IPS DF 4.7 (cell line): ENCODE results near the gene KCNN1.
"Not testable (repeated sequence)": the region's sequence is repeated elsewhere in the genome, so short reads cannot be mapped to it uniquely, and the experiment has no call there.

Experiments used
- DNase-seq: peaks from one replicate; pipeline ENCODE4 v3.0.0-alpha.2; 2013; ENCODE audit warnings: low spot score; ENCODE audit errors: extremely low read depth

KCNN1 gene

DNA sequence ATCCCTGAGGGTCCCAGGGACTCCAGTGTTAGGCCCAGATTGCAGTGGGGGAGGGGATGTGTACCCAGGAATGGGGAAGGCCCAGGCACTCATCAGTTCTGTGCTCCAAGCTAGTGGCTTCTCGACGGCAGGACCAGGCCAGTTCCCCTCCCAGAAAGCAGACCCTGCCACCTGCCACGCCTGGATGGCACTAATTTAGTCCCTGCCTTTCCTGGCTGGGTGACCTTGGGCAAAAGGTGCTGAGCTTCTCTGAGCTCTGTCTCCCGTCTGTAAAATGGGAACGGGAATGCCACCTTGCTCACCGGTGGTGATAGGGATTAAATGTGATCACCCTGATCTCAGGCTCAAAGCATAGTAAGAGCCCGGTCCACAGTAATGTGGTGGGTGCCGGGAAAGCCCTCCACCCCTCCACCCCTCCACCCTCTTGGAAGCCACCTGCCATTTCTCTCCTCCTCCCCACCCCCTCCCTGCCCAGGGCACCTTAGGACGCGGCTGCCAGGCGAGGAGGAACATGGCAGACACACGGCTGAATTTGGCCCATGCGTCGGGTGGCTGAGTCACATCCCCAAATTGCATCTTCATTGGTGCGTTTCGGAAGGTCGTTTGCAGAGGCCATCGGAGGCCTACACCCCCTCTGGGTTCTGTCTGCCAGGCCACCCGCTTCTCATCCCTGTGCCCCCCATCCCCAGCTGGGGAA lies 2.3 kb downstream of the KCNN1 start:
- DNase-seq: no peak

DNA sequence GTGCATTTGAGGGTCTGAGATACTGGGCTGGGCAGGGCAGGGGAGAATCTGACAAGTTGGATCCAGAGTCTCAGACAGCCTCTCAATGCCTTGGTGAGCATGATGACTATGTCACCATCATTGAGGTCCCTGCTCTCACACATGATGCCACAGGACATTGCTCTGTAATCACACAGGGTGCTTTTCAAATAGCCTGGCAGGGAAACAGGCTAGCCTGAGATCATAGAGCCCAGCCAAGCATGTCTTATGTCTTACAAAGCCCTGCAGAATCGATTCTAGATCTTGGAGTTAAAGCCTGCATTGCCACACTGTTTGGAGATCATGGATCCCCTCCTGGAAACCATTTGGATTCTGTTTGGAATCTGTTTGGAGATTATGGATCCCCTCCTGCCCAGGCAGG lies 5.3 kb downstream of the KCNN1 start:
- DNase-seq: no peak

GRCh38 chr19:17973759-17974158 lies 6.9 kb downstream of the KCNN1 start:
- DNase-seq: no peak

DNA sequence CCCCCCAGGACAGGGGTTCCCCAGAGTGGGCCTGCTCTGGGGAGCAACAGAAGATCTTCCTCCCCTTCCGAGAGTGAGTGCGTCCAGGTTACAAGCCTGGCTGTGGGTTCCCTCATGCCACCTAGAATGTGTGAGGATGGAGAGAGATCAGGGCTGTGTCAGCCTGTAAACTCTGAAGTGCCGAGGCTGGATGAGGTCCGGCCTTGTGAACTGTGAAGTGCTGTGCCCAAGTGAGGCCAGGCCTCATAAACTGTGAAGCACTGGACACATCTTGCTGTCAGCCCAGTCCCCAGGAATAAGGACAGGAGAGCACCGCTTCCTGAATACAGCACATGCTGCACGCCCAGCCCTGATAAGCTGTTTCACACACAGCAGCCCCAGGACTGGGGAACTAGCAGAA lies 7.6 kb downstream of the KCNN1 start:
- DNase-seq: no peak

DNA sequence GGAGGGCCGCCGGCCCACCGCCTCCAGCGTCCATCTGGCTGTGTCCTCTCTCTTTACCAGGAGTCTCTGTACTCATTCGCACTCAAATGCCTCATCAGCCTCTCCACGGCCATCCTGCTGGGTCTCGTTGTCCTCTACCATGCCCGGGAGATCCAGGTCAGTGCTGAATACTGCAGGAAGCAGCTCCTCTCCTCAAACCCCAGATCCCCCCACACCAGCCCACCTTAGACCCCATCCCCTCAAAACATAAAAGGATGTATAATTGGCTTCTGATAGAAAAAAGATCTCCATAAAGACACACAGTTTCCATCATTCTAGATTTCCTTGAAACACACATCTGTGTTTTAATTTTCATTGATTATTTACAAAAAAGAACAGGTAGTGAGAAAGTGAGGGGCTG lies 8.1 kb downstream of the KCNN1 start:
- no peak for DNase-seq

GRCh38 chr19:17977021-17977420 lies 10.1 kb downstream of the KCNN1 start:
- no peak for DNase-seq

DNA sequence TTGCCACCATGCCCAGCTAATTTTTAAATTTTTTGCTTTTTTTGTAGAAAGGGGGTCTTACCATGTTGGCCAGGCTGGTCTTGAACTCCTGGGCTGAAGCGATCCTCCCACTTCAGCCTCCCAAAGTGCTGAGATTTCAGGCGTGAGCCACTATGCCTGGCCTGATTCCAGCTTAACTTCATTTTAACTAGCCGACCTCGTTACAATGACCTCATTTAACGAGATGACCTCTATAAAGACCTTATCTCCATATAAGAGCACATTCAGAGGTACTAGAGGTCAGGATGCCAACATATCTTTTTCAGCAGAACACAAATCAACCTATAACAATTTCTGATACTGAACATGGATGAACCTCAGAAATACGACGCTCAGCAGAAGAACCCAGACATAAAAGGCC lies 10.6 kb downstream of the KCNN1 start:
- no peak for DNase-seq

- DNase-seq: no peak
These were observed 14.7 kb downstream of the KCNN1 start for GRCh38 chr19:17981611-17982010.

DNA sequence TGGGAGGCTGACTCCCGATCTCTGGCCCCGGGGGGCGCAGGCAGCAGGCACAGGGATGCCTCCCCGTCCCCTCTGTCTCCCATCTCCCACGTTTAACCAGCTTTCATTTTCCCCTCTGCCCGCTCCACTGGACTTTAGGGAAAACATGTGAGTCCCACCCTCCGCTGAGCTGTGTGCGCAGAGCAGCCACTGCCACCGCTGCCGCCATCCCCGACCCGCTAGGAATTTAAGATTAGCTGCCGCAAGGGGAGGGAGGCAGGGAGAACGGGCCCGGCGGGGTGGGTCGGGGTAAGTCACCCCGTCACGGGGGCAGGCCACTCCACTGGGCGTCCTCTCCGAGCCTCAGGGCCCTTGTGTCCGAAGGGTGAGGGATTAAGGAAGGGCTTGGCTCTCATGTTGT lies 15.5 kb downstream of the KCNN1 start:
- DNase-seq: no peak

DNA sequence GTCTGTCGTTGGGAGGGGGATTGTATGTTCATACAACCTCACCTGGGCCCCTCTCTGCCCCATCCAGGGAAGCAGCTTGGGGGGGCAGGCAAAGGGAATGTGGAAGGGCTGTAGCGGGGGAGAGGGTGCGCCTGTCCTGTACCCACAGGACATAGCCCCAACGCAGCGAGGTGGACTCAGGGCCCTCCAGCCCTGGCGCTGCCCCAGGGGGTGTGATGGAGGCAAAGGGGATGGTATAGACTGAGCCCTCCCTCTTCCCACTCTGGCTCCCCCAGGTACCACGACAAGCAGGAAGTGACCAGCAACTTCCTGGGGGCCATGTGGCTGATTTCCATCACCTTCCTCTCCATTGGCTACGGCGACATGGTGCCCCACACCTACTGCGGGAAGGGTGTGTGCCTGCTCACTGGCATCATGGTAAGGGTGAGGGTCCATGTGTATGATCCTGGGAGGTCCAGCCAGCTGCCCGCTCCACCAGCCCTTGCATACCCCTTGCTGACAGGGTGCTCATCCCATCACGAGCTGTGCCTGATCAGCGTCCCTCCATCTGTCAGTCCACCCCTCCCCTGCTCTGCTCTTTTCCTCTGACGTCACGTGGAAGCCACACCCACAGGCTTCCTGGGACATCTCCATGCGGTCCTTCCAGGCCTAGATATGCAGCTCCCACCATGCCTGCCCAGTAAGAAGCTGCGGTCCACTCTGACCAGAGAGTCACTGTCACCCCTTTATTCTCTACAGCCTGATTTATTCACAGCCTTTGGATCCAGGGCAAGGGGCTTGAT lies 18.3 kb downstream of the KCNN1 start:
- DNase-seq: no peak

DNA sequence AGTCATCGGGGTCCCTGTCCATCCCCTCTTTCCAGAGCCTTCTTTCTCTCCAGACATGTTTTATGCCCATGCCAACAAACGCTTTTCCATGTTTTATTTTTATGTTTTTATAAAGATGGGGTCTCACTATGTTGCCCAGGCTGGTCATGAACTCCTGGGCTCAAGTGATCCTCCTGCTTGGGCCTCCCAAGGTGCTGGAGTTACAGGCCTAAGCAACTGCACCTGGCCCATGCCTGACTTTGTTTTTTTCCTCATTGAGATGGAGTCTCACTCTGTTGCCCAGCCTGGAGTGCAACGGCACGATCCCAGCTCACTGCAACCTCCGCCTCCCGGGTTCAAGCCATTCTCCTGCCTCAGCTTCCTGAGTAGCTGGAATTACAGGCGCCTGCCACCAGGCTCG lies 19.7 kb downstream of the KCNN1 start:
- DNase-seq: not testable (repeated sequence)

- DNase-seq: no peak
These were observed 21.3 kb downstream of the KCNN1 start for GRCh38 chr19:17988161-17988560.

- DNase-seq: no peak
These were observed 22.7 kb downstream of the KCNN1 start for GRCh38 chr19:17989425-17990094.

DNA sequence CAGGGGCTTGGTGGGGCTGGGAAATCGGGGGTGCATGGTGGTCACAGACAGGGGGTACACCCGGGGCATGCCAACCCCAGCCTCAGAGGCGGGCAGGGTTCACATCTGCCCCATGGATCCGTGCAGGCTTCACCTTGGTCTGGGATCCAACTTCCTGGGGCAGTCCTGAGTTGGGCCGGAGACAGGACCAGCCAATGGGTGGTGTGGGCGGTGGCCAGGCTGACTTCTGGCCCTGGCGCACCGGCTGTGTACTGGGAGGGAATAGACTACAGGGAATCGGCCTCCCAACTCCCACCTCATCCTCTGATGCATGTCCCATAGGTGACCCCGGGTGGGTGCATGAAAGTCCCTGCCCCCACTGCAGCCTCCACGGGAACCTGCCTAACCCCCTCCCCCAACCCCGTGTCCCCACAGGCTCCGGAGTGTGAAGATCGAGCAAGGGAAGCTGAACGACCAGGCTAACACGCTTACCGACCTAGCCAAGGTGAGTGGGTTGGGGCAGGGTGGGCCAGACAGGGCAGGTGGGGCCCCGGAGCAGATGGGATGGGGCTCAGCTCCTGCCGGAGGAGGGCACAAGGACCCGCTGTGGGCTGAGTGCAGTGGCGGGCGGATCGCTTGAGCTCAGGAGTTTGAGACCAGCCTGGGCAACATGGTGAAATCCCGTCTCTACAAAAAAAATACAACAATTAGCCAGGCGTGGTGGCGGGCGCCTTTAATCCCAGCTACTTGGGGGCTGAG lies 26.3 kb downstream of the KCNN1 start:
- no peak for DNase-seq

DNA sequence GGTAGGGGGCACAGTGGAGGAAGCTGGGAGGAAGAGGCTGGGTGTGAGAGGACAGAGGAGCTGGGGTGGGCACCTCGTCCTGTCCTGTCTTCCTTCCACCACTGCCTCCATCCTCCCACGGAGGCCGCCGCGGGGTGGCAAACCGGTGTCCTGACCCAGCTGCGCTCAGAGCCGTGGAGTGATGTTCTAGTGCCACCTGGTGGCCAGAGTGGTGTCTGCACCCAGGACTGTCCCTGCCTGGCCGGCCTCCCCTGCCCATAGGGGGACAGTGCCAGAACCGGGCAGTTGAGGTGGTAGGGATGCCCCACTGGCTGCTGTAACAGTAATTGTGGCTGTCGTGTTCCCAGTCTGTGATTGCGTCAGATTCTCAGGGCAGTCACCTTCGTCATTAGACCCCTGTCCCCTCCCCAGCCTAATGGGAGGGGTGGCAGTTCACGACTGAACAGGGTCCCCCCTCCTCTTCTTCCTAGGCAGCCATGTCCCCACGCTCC lies 30.0 kb downstream of the KCNN1 start:
- DNase-seq: no peak

DNA sequence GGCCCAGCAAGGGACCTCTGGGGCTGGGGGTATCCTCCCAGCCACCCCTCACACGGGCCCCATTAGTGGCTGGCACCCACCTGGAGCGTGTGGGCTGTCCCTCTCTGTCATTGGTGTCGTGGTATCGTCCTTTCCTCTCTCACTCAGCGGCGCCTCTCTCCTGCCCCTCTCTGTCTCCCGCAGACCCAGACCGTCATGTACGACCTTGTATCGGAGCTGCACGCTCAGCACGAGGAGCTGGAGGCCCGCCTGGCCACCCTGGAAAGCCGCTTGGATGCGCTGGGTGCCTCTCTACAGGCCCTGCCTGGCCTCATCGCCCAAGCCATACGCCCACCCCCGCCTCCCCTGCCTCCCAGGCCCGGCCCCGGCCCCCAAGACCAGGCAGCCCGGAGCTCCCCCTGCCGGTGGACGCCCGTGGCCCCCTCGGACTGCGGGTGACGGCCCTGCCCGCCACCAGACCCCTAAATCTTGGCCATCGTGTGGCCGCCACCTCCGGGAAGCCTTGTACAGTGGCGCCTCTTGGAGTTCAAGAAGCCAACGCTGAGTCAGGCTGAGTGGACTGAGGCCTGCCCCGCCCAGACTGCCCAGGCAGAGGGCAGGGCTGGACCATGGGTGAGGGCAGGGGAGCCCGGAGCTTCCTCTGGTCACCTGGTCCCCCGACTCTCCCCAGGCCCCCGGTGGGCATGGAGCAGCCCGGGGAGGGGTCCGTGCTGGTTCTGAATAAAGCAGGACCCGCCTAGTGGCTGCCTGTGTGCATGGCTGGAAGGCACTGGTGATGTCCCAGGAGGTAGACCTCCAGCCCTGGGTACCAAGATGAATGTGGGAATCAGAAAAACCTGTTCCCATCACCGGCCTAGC lies 31.3 kb downstream of the KCNN1 start:
- DNase-seq: no peak

DNA sequence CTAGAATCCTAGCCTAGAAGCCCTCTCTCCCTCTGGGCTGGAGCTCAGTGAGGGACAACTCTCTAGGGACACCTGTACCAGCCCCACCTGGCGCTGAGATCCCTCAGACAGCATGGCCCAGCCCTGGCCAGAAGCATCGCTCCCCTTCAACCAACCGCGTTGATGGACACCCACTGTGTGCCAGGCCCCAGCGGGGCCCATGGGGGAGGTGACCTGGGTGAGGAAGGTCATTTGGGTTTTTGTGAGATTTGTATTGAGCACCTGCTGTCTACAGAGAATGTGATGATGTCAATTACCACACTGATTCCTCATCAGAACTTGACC lies 31.9 kb downstream of the KCNN1 start:
- no peak for DNase-seq

- no peak for DNase-seq
These were observed 33.0 kb downstream of the KCNN1 start for GRCh38 chr19:17999684-18000479.

DNA sequence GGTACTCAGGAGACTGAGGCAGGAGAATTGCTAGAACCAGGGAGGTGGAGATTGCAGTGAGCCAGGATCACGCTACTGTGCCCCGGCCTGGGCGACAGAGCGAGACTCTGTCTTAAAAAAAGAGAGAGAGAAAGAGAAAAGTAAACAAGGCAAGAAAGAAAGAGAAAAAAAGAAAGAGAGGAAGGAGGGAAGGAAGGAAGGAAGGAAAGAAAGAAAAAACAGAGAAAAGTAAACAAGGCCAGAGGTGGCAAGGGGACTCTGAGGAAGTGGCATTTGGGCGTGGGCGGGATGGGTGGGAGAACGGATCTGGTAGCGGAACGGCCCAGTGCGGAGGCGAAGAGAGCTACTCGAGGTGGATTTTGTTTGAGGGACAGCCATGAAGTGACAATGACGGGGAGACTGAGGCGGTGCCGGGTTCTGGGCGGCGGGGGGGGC lies 33.6 kb downstream of the KCNN1 start:
- no peak for DNase-seq
